GM21367 (cell line): ENCODE data around the gene NCBP3.
"Not testable (repeated sequence)": the region's sequence is repeated elsewhere in the genome, so short reads cannot be mapped to it uniquely, and the experiment has no call there.

ENCODE experiments used
- ATAC-seq: cut with Tn5 transposase; IDR thresholded peaks from one replicate; pipeline ENCODE4 v1.9.1; 2021; ENCODE audit not compliant: unreplicated experiment

The NCBP3 gene

GRCh38 chr17:3880983-3881382 lies 34.9 kb upstream of the NCBP3 start:
- ATAC-seq = no peak

- no peak for ATAC-seq
These were observed 33.8 kb upstream of the NCBP3 start for GRCh38 chr17:3879591-3880417.

DNA sequence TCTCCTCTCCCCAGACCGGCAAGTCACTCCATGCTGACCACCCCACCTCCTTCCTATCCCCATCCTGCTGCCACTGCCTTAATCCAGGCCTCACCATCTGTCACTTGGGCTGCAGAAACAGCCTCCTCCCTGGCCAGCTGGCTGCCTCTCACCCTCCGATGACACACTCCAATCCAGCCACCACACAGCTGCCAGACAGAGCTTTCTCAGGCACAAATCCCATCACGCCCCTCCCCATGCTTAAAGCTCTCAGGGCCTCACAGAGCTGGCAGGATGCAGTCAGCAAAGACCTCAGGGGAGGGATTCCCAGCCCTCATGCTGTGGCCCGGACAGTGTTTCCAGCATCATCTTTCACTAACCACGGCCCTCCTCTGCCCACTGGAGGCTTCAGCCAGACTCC lies 33.1 kb upstream of the NCBP3 start:
- no peak for ATAC-seq

GRCh38 chr17:3877220-3877619 lies 31.2 kb upstream of the NCBP3 start:
- ATAC-seq = no peak

DNA sequence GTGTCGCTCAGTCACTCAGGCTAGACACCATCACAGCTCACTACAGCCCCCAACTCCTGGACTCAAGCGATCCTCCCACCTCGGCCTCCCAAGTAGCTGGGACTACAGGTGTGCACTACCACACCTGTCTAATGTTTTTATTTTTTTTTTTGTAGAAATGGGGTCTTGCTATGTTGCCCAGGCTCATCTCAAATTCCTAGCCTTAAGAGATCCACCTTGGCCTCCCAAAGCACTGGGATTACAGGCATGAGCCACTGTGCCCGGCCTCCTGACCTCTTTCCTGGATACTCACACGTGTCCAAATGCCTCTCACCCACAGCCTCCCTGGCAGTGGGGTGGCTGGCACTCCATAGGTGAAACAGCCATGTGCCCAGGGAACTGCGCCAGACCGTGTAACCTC lies 29.3 kb upstream of the NCBP3 start:
- ATAC-seq = no peak

DNA sequence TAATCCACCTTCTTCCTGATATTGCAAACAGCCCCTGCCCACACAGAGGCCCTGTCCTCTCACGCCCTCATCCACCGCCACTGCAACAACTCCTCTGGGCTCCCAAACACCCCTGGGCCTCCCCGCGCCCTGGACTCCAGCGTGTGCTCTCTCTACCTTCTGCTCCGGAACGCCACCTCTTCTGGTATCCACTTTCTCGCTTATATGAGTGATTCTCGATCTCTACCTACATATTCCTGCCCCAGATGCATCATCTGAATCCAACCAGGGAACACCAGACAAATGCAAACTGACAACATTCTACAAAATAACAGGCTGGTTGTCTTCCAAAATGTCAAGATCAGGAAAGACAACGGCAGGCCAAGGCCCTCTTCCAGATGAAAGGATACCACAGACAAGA lies 27.8 kb upstream of the NCBP3 start:
- ATAC-seq = no peak

GRCh38 chr17:3870871-3871306 lies 24.8 kb upstream of the NCBP3 start:
- no peak for ATAC-seq

DNA sequence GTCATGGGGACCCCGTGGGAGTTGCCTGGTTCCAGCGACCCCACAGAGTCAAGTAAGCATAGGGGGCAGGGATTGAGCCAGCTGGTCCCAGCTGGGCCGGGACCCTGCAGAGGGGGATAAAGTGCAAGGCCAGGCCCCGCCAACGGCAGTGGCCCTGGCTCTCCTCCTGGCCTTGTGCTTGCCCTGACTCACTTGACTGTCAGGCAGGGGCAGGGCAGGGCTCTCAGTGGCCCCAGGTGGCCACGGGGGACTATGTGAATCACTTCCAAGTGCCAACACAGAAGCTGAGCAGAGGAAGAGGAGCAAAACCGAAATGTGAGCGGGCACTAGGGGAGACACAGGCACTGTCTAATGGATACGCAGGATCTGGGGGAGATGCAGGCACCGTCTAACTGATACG lies 21.6 kb upstream of the NCBP3 start:
- no peak for ATAC-seq

GRCh38 chr17:3867106-3867505 lies 21.1 kb upstream of the NCBP3 start:
- no peak for ATAC-seq

DNA sequence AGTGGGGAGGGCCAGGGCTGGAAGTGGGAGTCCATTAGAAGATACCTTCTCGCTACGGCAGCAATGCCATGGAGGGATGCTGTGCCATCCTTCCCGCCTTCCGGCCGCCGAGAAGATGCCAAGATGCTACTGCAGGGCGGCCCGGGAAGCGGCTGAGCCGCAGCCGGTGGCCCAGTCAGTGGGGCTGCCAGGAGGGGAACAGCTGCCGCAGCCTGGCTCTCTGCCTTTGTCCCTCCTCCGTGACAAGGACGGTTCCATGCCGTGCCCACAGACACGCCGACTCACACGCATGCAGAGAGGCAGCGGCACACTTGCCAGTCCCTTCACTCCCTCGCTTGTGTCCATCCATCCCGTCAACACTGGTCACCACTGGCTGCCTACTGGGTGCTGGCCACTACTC lies 20.2 kb upstream of the NCBP3 start:
- ATAC-seq = no peak

DNA sequence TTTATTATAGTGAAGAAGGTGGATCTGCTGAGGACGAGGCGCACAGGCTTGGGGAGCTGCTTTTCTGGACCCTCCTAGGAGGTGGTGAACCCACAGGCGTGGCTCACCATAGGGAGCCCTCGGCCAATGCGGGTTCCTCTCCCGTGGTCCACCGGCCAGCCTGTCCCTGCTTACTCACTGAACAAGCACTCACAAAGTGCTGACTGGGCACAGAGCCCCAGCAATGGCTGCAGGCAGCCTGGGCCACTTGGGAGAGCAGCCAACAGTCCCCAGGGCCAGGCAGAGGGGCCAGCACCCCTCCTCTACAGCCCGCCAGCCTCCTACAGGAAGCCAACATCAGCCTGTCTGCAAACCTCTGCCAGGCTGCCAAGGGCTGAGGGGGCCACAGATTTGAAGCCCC lies 19.1 kb upstream of the NCBP3 start:
- no peak for ATAC-seq

- ATAC-seq = no peak
These were observed 18.5 kb upstream of the NCBP3 start for GRCh38 chr17:3864534-3864933.

DNA sequence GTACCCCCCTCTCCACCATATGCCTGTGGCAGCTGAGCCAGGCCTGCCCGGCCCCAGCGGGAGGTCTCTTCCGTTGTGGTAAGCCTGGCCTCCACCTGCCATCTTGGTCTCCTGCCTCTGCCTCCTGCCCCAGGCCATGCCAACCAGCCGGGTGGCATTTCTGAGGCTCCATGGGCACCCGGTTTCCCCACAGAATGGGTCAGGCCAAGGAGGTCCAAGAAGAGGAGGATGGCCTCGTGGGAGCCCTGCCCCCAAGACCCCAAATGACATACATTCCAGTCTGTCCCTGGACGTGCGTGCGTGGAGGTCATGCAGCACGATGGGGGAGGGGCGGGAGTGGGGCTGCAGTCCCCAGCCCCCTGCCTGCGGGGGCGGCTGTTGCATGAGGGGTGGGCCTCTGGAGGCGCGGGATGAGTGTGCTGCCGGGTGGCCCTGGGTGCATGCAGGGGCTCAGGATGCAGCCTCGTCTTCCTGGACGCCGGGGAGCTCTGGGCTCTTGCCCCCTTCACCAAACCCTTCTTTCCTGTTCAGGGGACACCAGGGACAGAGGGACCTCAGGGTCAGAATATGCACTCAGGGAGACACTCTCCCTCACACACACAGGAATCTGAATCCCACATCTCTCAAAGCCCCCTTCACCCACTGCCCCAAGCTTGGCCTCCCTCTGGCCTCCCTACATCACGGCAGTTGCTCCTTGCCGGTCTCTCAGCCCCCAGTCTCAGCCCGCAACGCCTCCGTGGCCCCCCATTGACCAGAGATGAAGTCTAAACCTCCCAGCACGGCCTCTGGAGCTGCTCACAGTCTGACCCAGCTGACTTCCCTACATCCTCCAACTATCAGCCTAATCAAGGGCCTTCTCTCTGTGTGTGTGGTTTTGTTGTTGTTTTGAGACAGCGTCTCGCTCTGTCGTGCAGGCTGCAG lies 16.0 kb upstream of the NCBP3 start:
- no peak for ATAC-seq

- ATAC-seq = no peak
These were observed 15.1 kb upstream of the NCBP3 start for GRCh38 chr17:3860939-3861700.

DNA sequence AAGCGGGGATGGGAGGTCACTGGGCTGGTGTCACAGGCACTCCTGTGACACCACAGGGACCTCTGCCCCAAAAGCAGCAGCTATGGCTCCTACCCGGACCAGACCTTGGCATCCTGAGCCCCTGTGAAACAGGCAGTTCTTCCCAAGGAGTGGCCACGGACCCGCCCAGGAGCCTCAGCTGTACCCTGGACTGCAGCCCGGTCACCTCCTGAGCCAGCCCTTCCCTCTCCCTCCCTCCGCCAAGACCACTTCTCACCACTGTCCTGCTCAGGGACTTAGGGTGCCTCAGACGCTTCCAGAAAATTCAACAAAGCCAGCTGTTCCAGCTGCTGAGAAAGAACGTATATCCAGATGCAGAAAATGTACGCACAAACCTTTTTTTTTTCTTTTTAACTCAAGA lies 13.9 kb upstream of the NCBP3 start:
- no peak for ATAC-seq

GRCh38 chr17:3857261-3858105 lies 11.4 kb upstream of the NCBP3 start:
- ATAC-seq = no peak

GRCh38 chr17:3854204-3854603 lies 8.2 kb upstream of the NCBP3 start:
- not testable (repeated sequence) for ATAC-seq

DNA sequence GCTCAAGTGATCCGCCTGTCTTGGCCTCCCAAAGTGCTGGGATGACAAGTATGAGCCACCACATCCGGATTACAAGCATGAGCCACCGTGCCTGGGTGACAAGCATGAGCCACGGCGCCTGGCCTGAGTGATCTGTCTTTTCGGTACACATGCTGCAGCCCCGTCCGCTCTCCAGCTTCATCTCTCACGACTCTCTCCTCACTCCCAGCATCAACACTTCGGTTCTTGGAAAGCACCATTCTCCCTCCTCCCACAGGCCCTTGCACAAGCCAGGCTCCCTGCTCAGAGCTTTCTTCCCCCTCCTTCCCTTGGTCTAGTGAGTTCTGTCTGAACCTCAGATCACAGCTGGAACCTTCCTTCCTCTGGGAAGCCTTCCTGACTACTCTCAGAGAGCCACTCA lies 6.5 kb upstream of the NCBP3 start:
- no peak for ATAC-seq

- ATAC-seq = no peak
These were observed 5.5 kb upstream of the NCBP3 start for GRCh38 chr17:3851461-3852100.
